ENCODE data around the gene BRI3.

- TF ChIP-seq MAX (IDR thresholded peaks at IDR 0.05) (no peak), USF2 (IDR thresholded peaks at IDR 0.05; ENCODE audit: low read length) (no peak), POLR2AphosphoS5 (IDR thresholded peaks at IDR 0.05; ENCODE audit: low read depth, low read length) (no peak), MAFK (IDR thresholded peaks at IDR 0.05; ENCODE audit: low read depth, low read length) (no peak), RAD21 (IDR thresholded peaks at IDR 0.05 in 1 of 2, conservative IDR thresholded peaks at IDR 0.05 in 1 of 2; ENCODE audit: low read depth in 2 of 2, low read length in 2 of 2) (no peak), EZH2 (IDR thresholded peaks at IDR 0.05; ENCODE audit: low read depth, low read length, severe bottlenecking) (no peak), HDAC6 (IDR thresholded peaks at IDR 0.05; ENCODE audit: low read depth, low read length) (no peak), RBBP5 (IDR thresholded peaks at IDR 0.05; ENCODE audit: borderline replicate concordance, low read depth, low read length) (no peak), ZNF274 (IDR thresholded peaks at IDR 0.05; ENCODE audit: borderline replicate concordance, extremely low read depth, low read length) (no peak)
Observed at GRCh38 chr7:98254951-98255610, 26.4 kb upstream of the BRI3 start.
